ENCODE data around the gene NOC2L. TPM values are rescaled to one million over a fixed set of nuclear protein-coding genes. Genes with fewer than 3 reads are reported as not detected.
A peak's percentile ranks its signal among the peaks of the same experiment; 100 is the strongest.

NOC2L gene
- total RNA-seq, 1 donor from 2014 or later, result 39.6 TPM

- DNase-seq (ENCODE audit: low spot score), result peak; percentile 81
- peaks cover 59% of the 10 kb centered on the region for H4K20me1 ChIP-seq (ENCODE audit: low read depth)
- H3K4me1 ChIP-seq, result peaks cover 19% of the 10 kb centered on the region
- TF ChIP-seq EZH2 (IDR thresholded peaks at IDR 0.05), result peak; percentile 99
- TF ChIP-seq CTCF (IDR thresholded peaks at IDR 0.05), result peak; percentile 20
- peak; percentile 98 for TF ChIP-seq EZH2phosphoT487 (IDR thresholded peaks at IDR 0.05)
- H3K4me3 Mint-ChIP-seq, result peak overlapping the region; percentile 79
- no peak overlapping the region for H3K27ac Mint-ChIP-seq
- peak overlapping the region; percentile 45 for H3K4me3 ChIP-seq
- H3K9me3 Mint-ChIP-seq, result no peaks in the 10 kb centered on the region
- H3K27ac ChIP-seq, result no peak overlapping the region
- no peaks in the 10 kb centered on the region for H3K36me3 Mint-ChIP-seq
- H3K4me2 ChIP-seq, result peak overlapping the region; percentile 76
- H3K4me1 Mint-ChIP-seq, result peaks cover 33% of the 10 kb centered on the region
- H2AFZ ChIP-seq (replicated peaks), result peak overlapping the region; percentile 55
- H3K27me3 ChIP-seq, result peaks cover 100% of the 10 kb centered on the region
- no peaks in the 10 kb centered on the region for H3K79me2 ChIP-seq (ENCODE audit: low read depth)
- peaks cover 9% of the 10 kb centered on the region for H3F3A ChIP-seq (ENCODE audit: low read depth)
- no peak overlapping the region for H3K9ac ChIP-seq
- peaks cover 60% of the 10 kb centered on the region for H3K27me3 Mint-ChIP-seq (ENCODE audit: insufficient read depth, low read depth)
- no peaks in the 10 kb centered on the region for H3K9me3 ChIP-seq (ENCODE audit: low read depth)
- no peaks in the 10 kb centered on the region for H3K36me3 ChIP-seq
Observed at GRCh38 chr1:924656-925560, 34.1 kb downstream of the NOC2L start.

- Histone ChIP-seq H3K27me3 (peaks cover 100% of the 10 kb centered on the region), H3K4me1 (peaks cover 19% of the 10 kb centered on the region), H3K36me3 (no peaks in the 10 kb centered on the region), H3K9me3 (ENCODE audit: low read depth) (no peaks in the 10 kb centered on the region), H3K4me2 (peak overlapping the region; percentile 76), H4K20me1 (ENCODE audit: low read depth) (peaks cover 60% of the 10 kb centered on the region), H3K27ac (no peak overlapping the region), H2AFZ (replicated peaks) (peak overlapping the region; percentile 55), H3K4me3 (peak overlapping the region; percentile 45), H3K79me2 (ENCODE audit: low read depth) (no peaks in the 10 kb centered on the region), H3K9ac (no peak overlapping the region), H3F3A (ENCODE audit: low read depth) (peaks cover 9% of the 10 kb centered on the region)
- H3K27ac Mint-ChIP-seq, result no peak overlapping the region
- TF ChIP-seq EZH2phosphoT487 (IDR thresholded peaks at IDR 0.05) (no peak), EZH2 (IDR thresholded peaks at IDR 0.05) (peak; percentile 0)
- no peak overlapping the region for H3K4me3 Mint-ChIP-seq
- H3K4me1 Mint-ChIP-seq, result peaks cover 34% of the 10 kb centered on the region
- no peaks in the 10 kb centered on the region for H3K9me3 Mint-ChIP-seq
- H3K27me3 Mint-ChIP-seq (ENCODE audit: insufficient read depth, low read depth), result peaks cover 57% of the 10 kb centered on the region
- no peaks in the 10 kb centered on the region for H3K36me3 Mint-ChIP-seq
- DNase-seq (ENCODE audit: low spot score), result no peak
Observed at GRCh38 chr1:923991-924655, 34.9 kb downstream of the NOC2L start.

GRCh38 chr1:923131-923990 lies 35.7 kb downstream of the NOC2L start, which contains the start of gene SAMD11:
TSS of gene SAMD11 (plus strand) at chr1:923923. CDS start at chr1:924432, 509 bp downstream.
- H3K4me3 ChIP-seq, result peak within 1 kb of the TSS; percentile 45
- Mint-ChIP-seq H3K36me3 (no peaks in the 10 kb centered on the region), H3K27me3 (ENCODE audit: insufficient read depth, low read depth) (peaks cover 56% of the 10 kb centered on the region), H3K27ac (peak within 1 kb of the TSS; percentile 37), H3K4me3 (peak within 1 kb of the TSS; percentile 88), H3K4me1 (peaks cover 36% of the 10 kb centered on the region), H3K9me3 (no peaks in the 10 kb centered on the region)
- no peaks in the 10 kb centered on the region for H3K36me3 ChIP-seq
- no peak within 1 kb of the TSS for H3K9ac ChIP-seq
- no peak within 1 kb of the TSS for H3K27ac ChIP-seq
- peaks cover 60% of the 10 kb centered on the region for H4K20me1 ChIP-seq (ENCODE audit: low read depth)
- no peaks in the 10 kb centered on the region for H3K9me3 ChIP-seq (ENCODE audit: low read depth)
- H3K4me2 ChIP-seq, result peak within 1 kb of the TSS; percentile 76
- DNase-seq (ENCODE audit: low spot score), result peak; percentile 92
- TF ChIP-seq EZH2 (IDR thresholded peaks at IDR 0.05) (peak; percentile 96), EZH2phosphoT487 (IDR thresholded peaks at IDR 0.05) (peak; percentile 86), CTCF (IDR thresholded peaks at IDR 0.05) (no peak)
- peaks cover 9% of the 10 kb centered on the region for H3F3A ChIP-seq (ENCODE audit: low read depth)
- peaks cover 100% of the 10 kb centered on the region for H3K27me3 ChIP-seq
- peaks cover 19% of the 10 kb centered on the region for H3K4me1 ChIP-seq
- H3K79me2 ChIP-seq (ENCODE audit: low read depth), result no peaks in the 10 kb centered on the region
- peak within 1 kb of the TSS; percentile 55 for H2AFZ ChIP-seq (replicated peaks)

All from neural progenitor cell (in vitro differentiated cells).